Spleen (tissue), 7 donors: ENCODE measurements around the gene ABCC2.

Experiments
- CTCF ChIP-seq, 11 experiments: fragments of 200-600 bp in 7 of 11; fragments of 450-650 bp in 4 of 11; sonication (generic) in 4 of 11; IDR thresholded peaks in 8 of 11; conservative IDR thresholded peaks in 3 of 11; 1 replicate in 7 of 11; 2 replicates in 4 of 11; pipeline versions ENCODE4 v1.4.0 to v1.8.0; 2016 to 2021; ENCODE audit warnings: antibody characterized with exemption in 11 of 11, inconsistent platforms in 4 of 11, mild to moderate bottlenecking in 1 of 11
- POLR2A ChIP-seq, 3 donors: fragments of 450-650 bp; IDR thresholded peaks; one replicate each; pipeline ENCODE4 v1.5.1; 2017; ENCODE audit warnings: antibody characterized with exemption in 3 of 3, mild to moderate bottlenecking in 1 of 3
- donor health status: DM: no; HTN: no; CAD: no; lungs with moderate emphysema.
- donor health status: DM: no; HTN: no; CAD: no.
- donor health status: DM: no; HTN: no; CAD: no.

GRCh38 chr10:99777918-99778714 lies 4.3 kb upstream of the ABCC2 start:
- TF ChIP-seq CTCF (IDR thresholded peaks at IDR 0.05 in 8 of 11, conservative IDR thresholded peaks at IDR 0.05 in 3 of 11) = no peak
- no peak for TF ChIP-seq POLR2A (IDR thresholded peaks at IDR 0.05)
